Sigmoid colon (tissue), 4 donors: ENCODE measurements around the gene ASPM.

ENCODE experiments used
- EP300 ChIP-seq, 4 donors: sonication (generic); formaldehyde crosslinking; IDR thresholded peaks; one replicate each; pipeline ENCODE4 v1.6.1; 2017; ENCODE audit warnings: antibody characterized with exemption in 4 of 4
- TF ChIP-seq, protein P1 (sequence below), 4 experiments: fragments of 450-650 bp in 3 of 4; fragments of 200-600 bp in 1 of 4; IDR thresholded peaks; one replicate each; pipeline ENCODE4 v1.5.1; 2016 to 2019; ENCODE audit warnings: antibody characterized with exemption in 4 of 4, mild to moderate bottlenecking in 3 of 4, moderate library complexity in 2 of 4

- no peak for TF ChIP-seq EP300 (IDR thresholded peaks at IDR 0.05)
- TF ChIP-seq, protein P1, sequence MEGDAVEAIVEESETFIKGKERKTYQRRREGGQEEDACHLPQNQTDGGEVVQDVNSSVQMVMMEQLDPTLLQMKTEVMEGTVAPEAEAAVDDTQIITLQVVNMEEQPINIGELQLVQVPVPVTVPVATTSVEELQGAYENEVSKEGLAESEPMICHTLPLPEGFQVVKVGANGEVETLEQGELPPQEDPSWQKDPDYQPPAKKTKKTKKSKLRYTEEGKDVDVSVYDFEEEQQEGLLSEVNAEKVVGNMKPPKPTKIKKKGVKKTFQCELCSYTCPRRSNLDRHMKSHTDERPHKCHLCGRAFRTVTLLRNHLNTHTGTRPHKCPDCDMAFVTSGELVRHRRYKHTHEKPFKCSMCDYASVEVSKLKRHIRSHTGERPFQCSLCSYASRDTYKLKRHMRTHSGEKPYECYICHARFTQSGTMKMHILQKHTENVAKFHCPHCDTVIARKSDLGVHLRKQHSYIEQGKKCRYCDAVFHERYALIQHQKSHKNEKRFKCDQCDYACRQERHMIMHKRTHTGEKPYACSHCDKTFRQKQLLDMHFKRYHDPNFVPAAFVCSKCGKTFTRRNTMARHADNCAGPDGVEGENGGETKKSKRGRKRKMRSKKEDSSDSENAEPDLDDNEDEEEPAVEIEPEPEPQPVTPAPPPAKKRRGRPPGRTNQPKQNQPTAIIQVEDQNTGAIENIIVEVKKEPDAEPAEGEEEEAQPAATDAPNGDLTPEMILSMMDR (IDR thresholded peaks at IDR 0.05): no peak
Observed at GRCh38 chr1:197073978-197074377, 72.5 kb downstream of the ASPM start.
